B cell (primary cell): ENCODE measurements around the gene BCDIN3D. TPM values are rescaled to one million over a fixed set of nuclear protein-coding genes. Genes with fewer than 3 reads are reported as not detected.

Experiments used
- ATAC-seq: fragments of 200-7000 bp; cut with Tn5 transposase; one replicate; pipeline ENCODE4 v1.10.0; 2021; ENCODE audit warnings: low read depth, mild to moderate bottlenecking, moderate number of reproducible peaks, moderate library complexity
- CTCF ChIA-PET: fragments of 350-600 bp; sonication (Branson Sonifier 250); formaldehyde crosslinking; loops from one replicate; lab custom pipeline; 2021; ENCODE audit warnings: antibody characterized with exemption, inconsistent platforms; lab: Charles Lee
- POLR2A ChIA-PET: fragments of 350-600 bp; sonication (Branson Sonifier 250); formaldehyde crosslinking; loops from one replicate; lab custom pipeline; 2021; ENCODE audit warnings: antibody characterized with exemption; lab: Charles Lee
- DNase-seq: peaks from one replicate; pipeline ENCODE4 v3.0.0; 2013
- H2AFZ ChIP-seq: 2 replicates; pipeline ENCODE4 v1.6.1; 2012; ENCODE audit warnings: mild to moderate bottlenecking, low read depth, low read length; ENCODE audit not compliant: insufficient read depth, poor library complexity, severe bottlenecking
- H3K27ac ChIP-seq, 2 donors: 1 replicate in 1 of 2; 2 replicates in 1 of 2; pipeline ENCODE4 v1.5.1; 2012 to 2013; ENCODE audit warnings: low read length in 2 of 2, mild to moderate bottlenecking in 2 of 2, moderate library complexity in 1 of 2
- H3K27me3 ChIP-seq, 4 experiments: fragments of 200-600 bp in 1 of 4; sonication (generic) in 1 of 4; replicated peaks in 1 of 4; 1 replicate in 2 of 4; 2 replicates in 2 of 4; pipeline versions ENCODE4 v1.6.1 to v1.7.0; 2013 to 2016; ENCODE audit warnings: low read length in 3 of 4, mild to moderate bottlenecking in 2 of 4, mixed read lengths in 1 of 4, moderate library complexity in 1 of 4; ENCODE audit not compliant: insufficient read depth in 4 of 4, control insufficient read depth in 3 of 4; ENCODE audit errors: control extremely low read depth in 1 of 4
- H3K36me3 ChIP-seq, 2 experiments: replicated peaks in 1 of 2; 1 replicate in 1 of 2; 2 replicates in 1 of 2; pipeline versions ENCODE4 v1.6.1 to v1.7.1; 2013; ENCODE audit warnings: low read length in 1 of 2; ENCODE audit not compliant: insufficient read depth in 2 of 2, control insufficient read depth in 1 of 2; ENCODE audit errors: control extremely low read depth in 1 of 2, extremely low read depth in 1 of 2
- H3K4me1 ChIP-seq, 2 donors: fragments of 200-600 bp in 1 of 2; sonication (generic) in 1 of 2; 1 replicate in 1 of 2; 2 replicates in 1 of 2; pipeline versions ENCODE4 v1.5.1 to v1.6.1; 2013 to 2017; ENCODE audit warnings: low read length in 2 of 2; ENCODE audit not compliant: control insufficient read depth in 2 of 2, insufficient read depth in 2 of 2
- H3K4me2 ChIP-seq: replicated peaks from 2 replicates; pipeline ENCODE3; 2012; ENCODE audit warnings: mild to moderate bottlenecking, low read depth, low read length; ENCODE audit not compliant: poor library complexity, severe bottlenecking
- H3K4me3 ChIP-seq, 5 experiments: fragments of 200-600 bp in 1 of 5; sonication (generic) in 1 of 5; 1 replicate in 3 of 5; 2 replicates in 2 of 5; pipeline versions ENCODE4 v1.5.1 to v1.7.0; 2011 to 2016; ENCODE audit warnings: low read length in 4 of 5, mild to moderate bottlenecking in 4 of 5, low read depth in 2 of 5, control low read depth in 1 of 5, moderate library complexity in 1 of 5; ENCODE audit not compliant: insufficient read depth in 1 of 5; ENCODE audit errors: control extremely low read depth in 1 of 5, extremely low read depth in 1 of 5
- H3K79me2 ChIP-seq: fragments of 200-600 bp; sonication (generic); one replicate; pipeline ENCODE4 v1.6.0; 2016; ENCODE audit warnings: low read length; ENCODE audit not compliant: control insufficient read depth, insufficient read depth
- H3K9ac ChIP-seq: fragments of 200-600 bp; sonication (generic); 2 replicates; pipeline ENCODE4 v1.6.1; 2017; ENCODE audit warnings: mild to moderate bottlenecking, low read length, moderate library complexity
- H3K9me3 ChIP-seq, 3 donors: one replicate each; pipeline versions ENCODE4 v1.6.1 to v1.7.1; 2013; ENCODE audit warnings: low read length in 2 of 3; ENCODE audit not compliant: control insufficient read depth in 2 of 3, insufficient read depth in 1 of 3; ENCODE audit errors: control extremely low read depth in 1 of 3
- H4K20me1 ChIP-seq: 2 replicates; pipeline ENCODE4 v1.6.0; 2012; ENCODE audit warnings: mild to moderate bottlenecking, low read length; ENCODE audit not compliant: insufficient read depth, control insufficient read depth, poor library complexity, severe bottlenecking
- H3K27ac Mint-ChIP-seq: one replicate; pipeline ENCODE4 v1.8.0; 2021; ENCODE audit warnings: mixed read lengths
- H3K27me3 Mint-ChIP-seq: one replicate; pipeline ENCODE4 v1.8.0; 2021; ENCODE audit warnings: mixed read lengths
- H3K4me1 Mint-ChIP-seq: one replicate; pipeline ENCODE4 v1.8.0; 2021; ENCODE audit warnings: mixed read lengths
- H3K4me3 Mint-ChIP-seq: one replicate; pipeline ENCODE4 v1.8.0; 2021; ENCODE audit warnings: mixed read lengths
- H3K9me3 Mint-ChIP-seq: one replicate; pipeline ENCODE4 v1.8.0; 2022; ENCODE audit warnings: mixed read lengths; ENCODE audit not compliant: insufficient read depth
- EZH2 ChIP-seq: IDR thresholded peaks from 2 replicates; pipeline ENCODE4 v1.6.1; 2012; ENCODE audit warnings: borderline replicate concordance, low read depth, mild to moderate bottlenecking, moderate library complexity, low read length; ENCODE audit not compliant: insufficient read depth, poor library complexity, severe bottlenecking
- WGBS: methylation state at CpG from one replicate; pipeline ENCODE4 v1.1.5; 2013; ENCODE audit warnings: missing lambda C conversion rate; ENCODE audit not compliant: insufficient coverage; 5-methylcytosine and 5-hydroxymethylcytosine counted together
- intact Hi-C: fragments of 100-400 bp; cut with micrococcal nuclease; formaldehyde crosslinking; loops from one replicate; pipeline ENCODE4 v1.10.0; 2022
- polyA plus RNA-seq: library from polyadenylated mRNA; depleted of rRNA; stranded (reverse); fragments of >200 nt; gene quantifications from 2 replicates; pipeline ENCODE4 v1.2.3, GENCODE V29; 2012
- total RNA-seq, 2 donors: library from RNA; stranded (reverse); fragments of 120-200 nt in 1 of 2; gene quantifications; 1 replicate in 1 of 2; 2 replicates in 1 of 2; pipeline versions ENCODE4 v1.2.3 to v1.2.4, GENCODE V29; 2013 to 2022
- TF ChIP-seq, protein P1 (sequence below): fragments of 200-600 bp; IDR thresholded peaks from one replicate; pipeline ENCODE4 v1.8.0; 2022; ENCODE audit warnings: antibody characterized with exemption, mild to moderate bottlenecking

BCDIN3D gene
- total and polyA plus RNA-seq, 2 donors (not counting 1 experiment from before 2014, with no cell fraction given) = 2.0 to 17.4 TPM

DNA sequence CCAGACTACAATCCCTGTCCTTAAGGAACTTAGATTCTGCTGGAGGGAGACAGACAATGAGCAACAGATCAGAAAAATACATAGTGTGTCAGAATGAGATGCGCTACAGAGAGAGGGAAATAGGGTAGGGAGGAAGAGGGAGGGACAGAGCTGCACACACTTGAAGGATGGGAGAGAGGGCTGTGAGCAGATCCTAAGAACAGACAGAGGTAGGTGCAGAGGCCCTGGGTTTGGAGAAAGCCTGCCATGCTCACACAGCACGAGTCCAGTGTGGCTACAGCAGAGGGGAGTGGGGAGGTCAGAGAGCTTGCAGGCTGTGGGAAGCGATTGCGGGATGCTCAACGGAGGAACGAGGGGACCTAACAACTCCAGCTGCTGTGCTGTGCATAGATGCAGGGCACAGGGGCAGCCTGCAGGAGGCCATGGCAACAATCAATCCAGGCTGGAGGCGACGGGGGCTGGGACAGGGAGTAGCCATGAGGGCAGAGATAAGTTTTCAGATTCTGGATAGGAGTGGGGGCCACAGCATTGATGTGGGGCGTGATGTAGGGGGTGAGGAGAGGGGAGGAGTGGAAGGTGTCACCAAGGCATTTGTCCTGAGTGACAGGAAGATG lies 40.1 kb upstream of the BCDIN3D start:
- peaks cover 0 to 9% (median 0%) of the 10 kb centered on the region in 4 experiments for H3K27me3 ChIP-seq
- no peak overlapping the region for H3K4me2 ChIP-seq
- WGBS = 77% methylated on average over 9 of the region's 9 CpGs
- H3K4me3 Mint-ChIP-seq = no peak overlapping the region
- no peak overlapping the region for H3K4me3 ChIP-seq
- ATAC-seq (no peak), DNase-seq (no peak)
- no peak for TF ChIP-seq EZH2
- TF ChIP-seq, protein P1, sequence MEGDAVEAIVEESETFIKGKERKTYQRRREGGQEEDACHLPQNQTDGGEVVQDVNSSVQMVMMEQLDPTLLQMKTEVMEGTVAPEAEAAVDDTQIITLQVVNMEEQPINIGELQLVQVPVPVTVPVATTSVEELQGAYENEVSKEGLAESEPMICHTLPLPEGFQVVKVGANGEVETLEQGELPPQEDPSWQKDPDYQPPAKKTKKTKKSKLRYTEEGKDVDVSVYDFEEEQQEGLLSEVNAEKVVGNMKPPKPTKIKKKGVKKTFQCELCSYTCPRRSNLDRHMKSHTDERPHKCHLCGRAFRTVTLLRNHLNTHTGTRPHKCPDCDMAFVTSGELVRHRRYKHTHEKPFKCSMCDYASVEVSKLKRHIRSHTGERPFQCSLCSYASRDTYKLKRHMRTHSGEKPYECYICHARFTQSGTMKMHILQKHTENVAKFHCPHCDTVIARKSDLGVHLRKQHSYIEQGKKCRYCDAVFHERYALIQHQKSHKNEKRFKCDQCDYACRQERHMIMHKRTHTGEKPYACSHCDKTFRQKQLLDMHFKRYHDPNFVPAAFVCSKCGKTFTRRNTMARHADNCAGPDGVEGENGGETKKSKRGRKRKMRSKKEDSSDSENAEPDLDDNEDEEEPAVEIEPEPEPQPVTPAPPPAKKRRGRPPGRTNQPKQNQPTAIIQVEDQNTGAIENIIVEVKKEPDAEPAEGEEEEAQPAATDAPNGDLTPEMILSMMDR = no peak
- peaks cover 27% of the 10 kb centered on the region for H3K27me3 Mint-ChIP-seq
- H3K36me3 ChIP-seq = no peaks in the 10 kb centered on the region
- intact Hi-C loops = no loop called here
- H3K9me3 ChIP-seq = no peaks in the 10 kb centered on the region
- no peaks in the 10 kb centered on the region for H3K4me1 Mint-ChIP-seq
- ChIA-PET CTCF (no interaction called here), POLR2A (no interaction called here)
- H3K9me3 Mint-ChIP-seq = peaks cover 10% of the 10 kb centered on the region
- H3K9ac ChIP-seq = no peak overlapping the region
- H3K27ac ChIP-seq = no peak overlapping the region
- no peaks in the 10 kb centered on the region for H4K20me1 ChIP-seq
- no peaks in the 10 kb centered on the region for H3K4me1 ChIP-seq
- no peak overlapping the region for H3K27ac Mint-ChIP-seq
- H3K79me2 ChIP-seq = no peaks in the 10 kb centered on the region
- no peak overlapping the region for H2AFZ ChIP-seq

GRCh38 chr12:49882248-49882850 lies 39.4 kb upstream of the BCDIN3D start:
- Histone ChIP-seq H3K36me3 (no peaks in the 10 kb centered on the region), H3K4me2 (no peak overlapping the region), H3K9me3 (no peaks in the 10 kb centered on the region), H3K27ac (no peak overlapping the region), H3K9ac (no peak overlapping the region), H3K4me1 (no peaks in the 10 kb centered on the region), H3K79me2 (no peaks in the 10 kb centered on the region), H3K4me3 (no peak overlapping the region), H4K20me1 (no peaks in the 10 kb centered on the region), H3K27me3 (peaks cover 0 to 9% (median 0%) of the 10 kb centered on the region in 4 experiments), H2AFZ (no peak overlapping the region)
- H3K27ac Mint-ChIP-seq = no peak overlapping the region
- ChIA-PET CTCF (no interaction called here), POLR2A (no interaction called here)
- DNase-seq = no peak
- ATAC-seq = no peak
- TF ChIP-seq, protein P1 = no peak
- TF ChIP-seq EZH2 = no peak
- H3K4me3 Mint-ChIP-seq = no peak overlapping the region
- peaks cover 27% of the 10 kb centered on the region for H3K27me3 Mint-ChIP-seq
- intact Hi-C loops = no loop called here
- peaks cover 13% of the 10 kb centered on the region for H3K9me3 Mint-ChIP-seq
- WGBS = 89% methylated on average over 4 of the region's 8 CpGs
- no peaks in the 10 kb centered on the region for H3K4me1 Mint-ChIP-seq
